IgD-negative memory B cell (primary cell): ENCODE data around the gene THAP7. TPM values are rescaled to one million over a fixed set of nuclear protein-coding genes. Genes with fewer than 3 reads are reported as not detected.

ENCODE experiments used
- H3K27ac Mint-ChIP-seq, 3 donors: one replicate each; pipeline ENCODE4 v1.8.0; 2020 to 2022; ENCODE audit warnings: mild to moderate bottlenecking in 3 of 3, mixed read lengths in 3 of 3, moderate library complexity in 1 of 3
- H3K27me3 Mint-ChIP-seq: one replicate; pipeline ENCODE4 v1.8.0; 2021; ENCODE audit warnings: mixed read lengths
- H3K36me3 Mint-ChIP-seq: one replicate; pipeline ENCODE4 v1.8.0; 2020; ENCODE audit warnings: mild to moderate bottlenecking, mixed read lengths
- H3K4me1 Mint-ChIP-seq, 3 donors: one replicate each; pipeline ENCODE4 v1.8.0; 2020 to 2022; ENCODE audit warnings: mixed read lengths in 3 of 3, mild to moderate bottlenecking in 1 of 3
- H3K4me3 Mint-ChIP-seq, 4 donors: one replicate each; pipeline ENCODE4 v1.8.0; 2020 to 2022; ENCODE audit warnings: mild to moderate bottlenecking in 4 of 4, mixed read lengths in 4 of 4, moderate library complexity in 3 of 4
- H3K9me3 Mint-ChIP-seq, 3 donors: one replicate each; pipeline ENCODE4 v1.8.0; 2020 to 2021; ENCODE audit warnings: mixed read lengths in 3 of 3, mild to moderate bottlenecking in 1 of 3
- polyA plus RNA-seq: library from polyadenylated mRNA; unstranded; fragments of 300-500 nt; fragmentation: Illumina TruSeq; gene quantifications from one replicate; pipeline ENCODE4 v1.2.3, GENCODE V29; 2021

THAP7 gene
- polyA plus RNA-seq, 1 donor from 2014 or later: 55.9 TPM

DNA sequence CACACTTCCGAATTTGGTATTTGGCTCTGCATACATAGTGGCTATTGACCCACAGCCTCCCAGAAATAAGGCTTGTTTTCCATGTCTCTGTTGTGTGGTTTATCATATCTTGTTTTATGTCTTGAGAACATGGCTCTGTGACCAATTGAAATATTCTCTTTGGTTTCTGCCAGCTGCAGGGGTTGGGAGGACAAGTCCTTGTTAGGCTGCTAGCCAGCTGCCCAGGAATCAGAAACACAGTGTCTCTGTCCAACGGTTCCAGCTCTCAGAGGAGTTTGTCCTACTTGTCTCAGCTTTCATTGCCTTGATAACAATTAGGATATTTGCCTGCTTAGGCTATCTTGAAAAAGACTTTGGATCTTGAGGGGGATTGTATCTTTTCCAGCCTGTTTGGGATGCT is 36.5 kb upstream of the THAP7 start:
- H3K27ac Mint-ChIP-seq: no peak overlapping the region
- peaks cover 12% of the 10 kb centered on the region for H3K27me3 Mint-ChIP-seq
- no peaks in the 10 kb centered on the region for H3K36me3 Mint-ChIP-seq
- H3K9me3 Mint-ChIP-seq: no peaks in the 10 kb centered on the region
- H3K4me1 Mint-ChIP-seq: peaks cover under 1 to 5% (median 2%) of the 10 kb centered on the region in 3 donors
- no peak overlapping the region for H3K4me3 Mint-ChIP-seq

DNA sequence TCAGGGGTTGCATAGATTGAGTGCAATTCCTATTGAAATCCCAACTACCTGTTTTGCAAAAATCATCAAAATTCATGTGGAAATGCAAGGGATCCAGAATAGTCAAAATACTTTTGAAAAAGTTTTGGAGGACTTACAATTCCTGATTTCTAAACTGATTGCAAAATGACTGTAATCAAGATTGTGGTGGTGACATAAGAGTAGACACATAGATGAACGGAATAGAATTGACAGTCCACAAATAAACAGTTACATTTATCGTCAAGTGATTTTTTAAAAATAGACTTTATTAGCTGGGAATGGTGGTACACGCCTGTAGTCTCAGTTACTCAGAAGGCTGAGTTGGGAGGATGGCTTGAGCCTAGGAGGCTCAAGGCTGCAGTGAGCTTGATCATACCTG is 33.1 kb upstream of the THAP7 start:
- H3K9me3 Mint-ChIP-seq: no peaks in the 10 kb centered on the region
- no peak overlapping the region for H3K27ac Mint-ChIP-seq
- H3K4me1 Mint-ChIP-seq: peaks cover 0 to 2% (median 0%) of the 10 kb centered on the region in 3 donors
- H3K27me3 Mint-ChIP-seq: peaks cover 23% of the 10 kb centered on the region
- no peaks in the 10 kb centered on the region for H3K36me3 Mint-ChIP-seq
- no peak overlapping the region for H3K4me3 Mint-ChIP-seq

DNA sequence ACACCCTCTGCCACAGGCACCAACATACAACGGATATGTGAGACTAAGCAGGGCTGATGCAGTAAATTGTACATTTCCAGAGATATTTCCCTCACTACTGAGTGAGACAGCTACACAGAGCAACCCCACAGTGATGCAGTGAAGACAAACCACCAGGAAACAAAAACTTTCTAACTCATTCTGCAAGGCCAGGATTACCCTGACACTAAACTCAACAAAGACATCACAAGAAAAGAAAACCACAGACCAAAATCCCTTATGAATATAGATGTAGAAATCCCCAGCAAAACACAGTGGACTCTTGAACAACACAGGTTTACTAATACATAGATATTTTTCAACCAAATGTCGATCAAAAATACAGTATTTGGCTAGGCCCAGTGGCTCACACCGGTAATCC is 32.0 kb upstream of the THAP7 start:
- peaks cover 29% of the 10 kb centered on the region for H3K27me3 Mint-ChIP-seq
- H3K4me3 Mint-ChIP-seq: no peak overlapping the region
- no peak overlapping the region for H3K27ac Mint-ChIP-seq

DNA sequence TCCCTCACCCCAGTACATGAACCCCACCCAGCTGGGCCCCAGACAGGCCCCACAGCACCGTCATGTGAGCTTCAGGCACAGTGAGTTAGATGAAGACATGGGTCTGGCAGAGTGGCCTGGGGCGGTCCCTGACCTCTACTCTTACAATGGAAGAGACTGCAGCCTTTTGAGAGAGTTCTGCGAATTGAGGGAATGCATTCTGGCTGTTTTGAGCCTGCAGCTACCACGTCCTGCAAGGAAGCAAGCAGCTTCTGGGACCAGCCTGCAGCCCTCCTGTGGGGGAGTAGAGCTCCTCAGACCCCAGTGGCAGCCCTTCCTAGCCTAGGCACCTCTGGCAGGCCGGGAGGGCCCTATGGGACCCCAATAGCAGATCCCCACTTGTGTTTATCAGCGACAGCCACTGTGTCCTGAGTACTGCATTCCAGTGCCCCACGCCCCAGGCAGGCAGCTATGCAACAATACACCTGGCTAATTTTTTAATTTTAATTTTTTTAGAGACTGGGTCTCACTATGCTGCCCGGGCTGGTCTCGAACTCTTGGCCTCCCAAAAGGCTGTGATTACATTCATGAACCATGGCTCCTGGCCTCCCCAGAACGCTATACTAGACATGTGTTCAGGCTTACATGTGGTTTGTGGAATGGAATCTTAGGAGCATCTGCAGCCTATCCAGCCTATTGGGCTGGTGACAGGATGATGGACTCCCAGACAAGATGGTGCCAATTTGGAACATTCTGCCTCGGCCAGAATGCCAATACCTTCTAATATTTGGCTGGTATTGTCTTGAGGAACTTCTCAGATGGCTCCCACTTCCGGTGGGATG is 31.2 kb upstream of the THAP7 start:
- H3K4me1 Mint-ChIP-seq: peaks cover 0 to 2% (median 0%) of the 10 kb centered on the region in 3 donors
- peaks cover 24% of the 10 kb centered on the region for H3K27me3 Mint-ChIP-seq
- H3K27ac Mint-ChIP-seq: no peak overlapping the region
- H3K9me3 Mint-ChIP-seq: no peaks in the 10 kb centered on the region
- no peaks in the 10 kb centered on the region for H3K36me3 Mint-ChIP-seq
- no peak overlapping the region for H3K4me3 Mint-ChIP-seq

More for the DNA sequence above, 32.0 kb upstream of the THAP7 start:
- H3K36me3 Mint-ChIP-seq: no peaks in the 10 kb centered on the region
- peaks cover 0 to 2% (median 0%) of the 10 kb centered on the region in 3 donors for H3K4me1 Mint-ChIP-seq
- H3K9me3 Mint-ChIP-seq: no peaks in the 10 kb centered on the region

DNA sequence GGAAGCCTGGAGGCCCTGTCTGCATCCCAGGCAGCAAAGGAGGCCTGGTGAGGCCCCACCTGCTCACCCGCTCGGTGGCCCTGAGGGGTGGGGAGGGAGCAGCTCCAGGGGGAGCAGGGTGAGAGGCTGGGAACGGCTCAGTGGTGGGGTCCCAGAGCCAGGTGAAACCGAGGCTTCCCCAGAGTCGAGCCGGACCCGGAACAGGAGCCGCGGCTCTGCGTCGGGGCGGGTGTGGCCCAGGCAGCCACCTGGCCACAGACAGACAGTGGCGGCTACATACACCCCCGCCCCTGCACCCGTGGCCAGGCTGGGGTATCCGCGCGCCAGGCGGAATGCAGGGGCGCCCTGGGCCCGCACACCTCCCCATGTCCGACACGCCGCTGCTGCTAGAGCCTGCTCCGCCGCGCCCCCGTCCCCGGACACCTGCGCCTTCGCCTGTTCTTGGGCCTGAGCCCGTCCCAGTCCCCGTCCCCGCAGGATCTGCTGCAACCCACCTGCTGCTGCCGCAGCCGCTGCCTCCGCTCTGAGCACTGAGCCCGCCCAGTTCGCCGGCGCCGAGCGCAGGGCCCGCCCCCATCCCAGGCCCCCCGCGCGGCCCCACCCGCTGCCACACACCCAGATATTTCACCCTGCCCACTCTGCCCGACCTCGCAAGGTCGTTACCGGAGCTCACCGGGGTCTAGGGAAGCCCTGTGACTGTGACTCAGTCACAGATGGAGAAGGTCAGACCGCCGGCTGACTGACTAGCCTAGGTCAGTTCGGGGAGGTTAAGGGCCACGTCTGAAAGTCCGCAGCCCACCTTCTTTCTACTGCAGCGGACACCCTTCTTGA is 30.3 kb upstream of the THAP7 start, which contains the start of gene SLC7A4:
Gene SLC7A4, minus strand, starts transcription at position 525 of the 831 bp plus-strand sequence. CDS start 749 bp downstream, outside the sequence.
- H3K36me3 Mint-ChIP-seq: no peaks in the 10 kb centered on the region
- H3K27me3 Mint-ChIP-seq: peaks cover 24% of the 10 kb centered on the region
- no peaks in the 10 kb centered on the region for H3K9me3 Mint-ChIP-seq
- no peak within 1 kb of the TSS for H3K27ac Mint-ChIP-seq
- H3K4me1 Mint-ChIP-seq: peaks cover 0 to 2% (median 0%) of the 10 kb centered on the region in 3 donors
- H3K4me3 Mint-ChIP-seq: no peak within 1 kb of the TSS

DNA sequence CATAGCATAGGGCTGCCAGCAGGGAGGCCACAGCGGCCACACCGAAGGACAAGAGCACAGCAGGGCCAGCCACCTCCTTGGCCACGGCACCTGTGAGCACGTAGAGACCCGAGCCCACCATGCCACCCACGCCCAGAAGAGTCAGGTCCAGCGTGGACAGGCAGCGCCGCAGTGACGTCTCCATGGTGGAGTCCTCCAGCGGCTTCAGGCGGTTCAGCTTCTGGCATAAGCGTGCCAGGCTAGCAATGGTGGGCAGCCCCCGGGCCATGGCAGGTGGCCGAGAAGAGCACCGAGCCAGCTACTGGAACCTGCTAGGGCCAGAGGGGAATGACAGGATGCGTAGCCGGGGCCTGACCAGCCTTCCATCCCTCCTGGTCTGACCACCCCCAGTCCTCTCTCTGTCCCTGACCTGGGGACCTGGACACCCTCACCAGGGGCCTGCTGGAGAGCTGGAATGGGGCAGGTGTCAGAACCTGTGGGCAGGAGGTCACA is 29.7 kb upstream of the THAP7 start:
- H3K27me3 Mint-ChIP-seq: peaks cover 22% of the 10 kb centered on the region
- peaks cover 0 to 2% (median 0%) of the 10 kb centered on the region in 3 donors for H3K4me1 Mint-ChIP-seq
- H3K36me3 Mint-ChIP-seq: no peaks in the 10 kb centered on the region
- H3K4me3 Mint-ChIP-seq: no peak overlapping the region
- no peaks in the 10 kb centered on the region for H3K9me3 Mint-ChIP-seq
- no peak overlapping the region for H3K27ac Mint-ChIP-seq

DNA sequence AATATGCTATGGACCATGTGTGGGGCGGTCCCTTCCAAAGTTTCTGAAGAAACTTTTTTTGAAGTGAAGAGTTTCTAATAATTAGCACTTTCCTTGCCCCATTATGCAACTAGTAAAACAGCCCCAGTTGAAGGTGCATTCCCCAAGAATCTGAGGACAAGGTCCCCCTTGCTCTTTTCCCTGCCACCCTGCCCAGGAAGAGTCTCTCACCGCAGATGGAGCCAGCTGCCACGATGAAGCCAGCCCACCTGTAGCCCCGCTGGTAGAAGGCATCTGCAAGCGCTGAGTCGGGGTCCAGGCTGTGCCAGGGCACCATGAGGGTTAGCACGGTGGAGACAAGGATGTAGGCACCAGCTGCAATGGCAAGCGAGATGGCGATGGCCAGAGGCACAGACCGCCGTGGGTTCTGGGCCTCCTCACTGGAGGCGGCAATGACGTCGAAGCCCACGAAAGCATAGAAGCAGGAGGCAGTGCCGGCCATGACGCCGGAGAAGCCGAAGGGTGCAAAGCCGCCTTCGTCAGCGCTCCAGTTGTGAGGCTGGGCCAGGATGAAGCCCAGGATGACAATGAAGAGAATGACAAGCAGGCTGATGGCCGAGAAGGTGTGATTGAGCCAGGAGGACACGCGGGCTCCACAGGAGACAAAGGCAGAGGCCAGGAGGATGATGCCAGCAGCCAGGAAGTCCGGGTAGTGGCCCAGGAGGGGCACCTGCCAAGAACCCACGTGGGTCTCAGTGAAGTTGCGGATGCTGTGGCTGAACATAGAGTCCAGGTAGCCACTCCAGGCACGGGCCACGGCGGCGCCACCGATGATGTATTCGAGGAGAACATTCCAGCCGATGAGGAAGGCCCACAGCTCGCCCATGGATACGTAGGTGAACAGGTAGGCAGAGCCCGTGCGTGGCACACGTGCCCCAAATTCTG is 29.0 kb upstream of the THAP7 start:
- H3K27me3 Mint-ChIP-seq: peaks cover 22% of the 10 kb centered on the region
- H3K36me3 Mint-ChIP-seq: no peaks in the 10 kb centered on the region
- H3K9me3 Mint-ChIP-seq: no peaks in the 10 kb centered on the region
- peak overlapping the region in 1 of 4 donors; percentile 74 for H3K4me3 Mint-ChIP-seq
- H3K4me1 Mint-ChIP-seq: no peaks in the 10 kb centered on the region
- H3K27ac Mint-ChIP-seq: no peak overlapping the region

DNA sequence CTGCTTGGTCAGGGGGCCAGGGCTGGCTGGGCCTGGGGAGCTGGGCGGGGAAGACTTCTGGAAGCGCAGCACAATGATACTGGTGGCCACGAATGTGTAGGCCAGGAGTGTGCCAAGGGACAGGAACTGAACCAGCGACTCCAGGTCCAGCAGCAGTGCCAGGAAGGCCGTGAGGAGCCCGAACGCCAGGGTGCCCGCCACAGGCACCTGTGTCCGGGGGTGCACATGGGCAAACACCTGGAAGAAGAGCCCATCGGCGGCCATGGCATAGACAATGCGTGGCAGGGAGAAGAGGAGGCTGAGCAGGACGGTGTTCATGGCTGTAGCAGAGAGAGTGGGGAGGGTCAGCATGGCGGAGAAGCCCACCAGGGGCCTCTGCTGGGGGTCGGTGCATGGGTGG is 28.1 kb upstream of the THAP7 start:
- Mint-ChIP-seq H3K9me3 (peaks cover 0 to 2% (median 0%) of the 10 kb centered on the region in 3 donors), H3K4me1 (peaks cover 0 to 5% (median 3%) of the 10 kb centered on the region in 3 donors), H3K27me3 (peaks cover 21% of the 10 kb centered on the region), H3K36me3 (no peaks in the 10 kb centered on the region), H3K4me3 (no peak overlapping the region), H3K27ac (no peak overlapping the region)

DNA sequence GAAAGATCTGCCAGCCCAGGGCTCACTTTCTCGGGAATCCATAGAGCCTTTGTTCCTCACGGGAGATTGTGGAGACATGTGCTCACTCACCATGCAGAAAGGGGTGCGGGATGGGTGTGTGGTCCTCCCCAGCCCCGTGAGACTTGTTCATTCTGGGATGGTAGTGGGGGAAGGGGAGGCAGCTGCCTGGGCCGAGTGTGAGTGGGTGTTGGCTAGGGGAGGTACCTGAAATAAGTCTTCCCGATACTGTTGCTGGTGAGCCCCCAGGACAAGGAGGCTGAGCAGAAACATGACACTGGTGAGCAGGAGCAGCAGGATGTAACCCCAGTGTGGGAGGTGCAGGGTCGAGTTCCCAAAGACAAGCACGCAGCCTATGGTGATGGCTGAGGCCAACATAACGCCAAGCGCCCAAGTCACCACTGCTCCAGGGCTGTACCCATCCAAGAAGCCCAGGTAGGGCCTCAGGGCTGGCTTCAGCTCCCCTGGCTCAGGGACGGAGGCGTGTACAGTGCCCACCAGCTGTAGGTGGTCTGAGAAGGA is 27.6 kb upstream of the THAP7 start:
- Mint-ChIP-seq H3K4me1 (peaks cover 0 to 6% (median 3%) of the 10 kb centered on the region in 3 donors), H3K27me3 (peaks cover 19% of the 10 kb centered on the region), H3K36me3 (no peaks in the 10 kb centered on the region), H3K9me3 (peaks cover 0 to 2% (median 0%) of the 10 kb centered on the region in 3 donors), H3K4me3 (no peak overlapping the region), H3K27ac (no peak overlapping the region)

DNA sequence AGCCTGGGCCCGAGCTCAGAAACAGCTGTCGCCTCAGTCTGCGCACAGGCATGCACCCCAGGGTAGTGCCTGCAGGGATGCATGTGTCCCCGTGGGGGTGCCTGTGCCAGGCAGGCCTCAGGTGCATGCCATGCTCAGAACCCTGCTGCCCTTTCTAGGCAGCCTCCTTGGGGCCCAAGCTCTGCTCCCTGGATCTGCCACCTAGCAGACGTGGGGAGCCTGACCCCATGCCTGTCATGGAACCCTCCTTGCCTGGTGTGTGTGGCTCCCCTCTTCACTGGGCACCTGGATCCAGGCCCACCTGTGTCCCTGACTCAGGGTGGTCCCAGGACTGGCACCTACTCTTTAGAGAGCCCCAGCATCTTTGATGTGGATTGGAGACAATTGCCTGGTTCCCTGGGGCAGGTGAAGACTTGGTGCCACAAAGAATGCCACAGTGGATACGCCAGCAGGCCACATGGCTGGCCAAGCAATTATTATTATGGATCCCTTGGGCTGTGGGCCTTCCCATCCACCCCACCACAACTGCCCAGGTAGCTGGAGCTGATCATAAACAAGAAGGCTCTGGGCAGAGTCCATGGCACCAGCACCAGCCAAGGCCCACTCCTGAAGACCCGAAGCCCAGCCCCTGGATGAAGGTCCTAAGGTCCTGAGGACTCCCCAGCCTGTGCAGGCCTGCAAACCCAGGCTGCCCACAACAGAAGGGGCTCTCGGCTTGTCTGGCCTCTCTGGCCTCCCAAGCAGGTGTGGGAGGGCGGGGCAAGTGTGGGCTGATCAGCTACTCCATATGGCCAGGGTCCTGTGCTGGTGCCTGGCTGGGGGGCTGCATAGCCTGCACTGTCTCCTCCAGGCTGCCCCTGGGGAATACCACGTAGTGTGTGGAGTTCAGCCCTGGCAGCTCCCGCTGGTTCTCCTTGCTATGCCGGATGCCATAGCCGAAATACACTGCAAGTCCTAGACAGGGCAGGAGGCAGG is 26.6 kb upstream of the THAP7 start:
- H3K36me3 Mint-ChIP-seq: no peaks in the 10 kb centered on the region
- peaks cover 0 to 2% (median 0%) of the 10 kb centered on the region in 3 donors for H3K9me3 Mint-ChIP-seq
- H3K27ac Mint-ChIP-seq: no peak overlapping the region
- H3K27me3 Mint-ChIP-seq: peaks cover 18% of the 10 kb centered on the region
- no peak overlapping the region for H3K4me3 Mint-ChIP-seq
- peaks cover 0 to 6% (median 3%) of the 10 kb centered on the region in 3 donors for H3K4me1 Mint-ChIP-seq

DNA sequence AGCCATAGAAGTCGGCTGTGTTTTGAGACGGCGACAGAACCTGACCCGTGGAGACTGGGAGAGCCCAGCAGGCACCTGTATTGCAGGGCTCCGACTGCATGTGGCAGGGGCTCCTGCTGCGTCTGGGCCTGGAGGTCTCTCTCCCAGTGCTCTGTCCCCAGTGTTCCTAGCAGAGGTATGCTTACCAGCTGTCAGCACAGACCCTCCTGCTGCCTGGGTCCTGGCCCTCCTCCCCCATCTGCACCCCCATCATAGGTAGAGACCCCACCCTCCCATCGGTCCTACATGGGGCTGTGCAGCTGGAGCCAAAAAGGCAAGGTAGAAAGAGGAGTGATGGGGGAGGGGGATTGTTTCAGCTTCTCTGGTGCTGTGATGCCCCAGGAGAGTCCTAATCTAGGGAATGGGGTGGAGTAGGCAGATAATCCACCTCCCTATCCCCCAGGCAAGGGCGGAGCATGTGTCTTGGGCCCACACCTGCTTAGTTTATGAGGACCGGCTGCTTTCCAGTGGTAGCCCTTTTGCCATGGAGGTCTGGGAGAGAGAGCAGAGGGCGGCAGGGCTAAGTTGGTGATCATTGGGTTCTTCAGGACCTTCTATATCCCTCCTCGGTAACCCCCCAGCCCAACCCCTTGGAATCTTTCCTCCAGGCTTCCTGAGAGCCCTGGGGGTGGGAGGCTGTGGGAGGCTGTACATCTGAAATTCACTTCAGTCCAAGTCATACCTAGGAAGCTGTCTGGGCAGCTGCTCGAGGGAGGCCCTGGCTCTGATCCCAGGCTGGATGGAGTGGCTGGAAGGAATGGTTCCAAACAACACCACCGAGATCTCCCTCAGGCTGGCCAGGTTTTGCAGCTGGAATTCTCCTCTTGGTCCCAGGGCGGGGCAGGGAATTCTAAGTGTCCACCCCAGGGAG is 25.1 kb upstream of the THAP7 start:
- Mint-ChIP-seq H3K36me3 (no peaks in the 10 kb centered on the region), H3K4me1 (peaks cover 0 to 6% (median 3%) of the 10 kb centered on the region in 3 donors), H3K27me3 (peaks cover 18% of the 10 kb centered on the region), H3K9me3 (peaks cover 0 to 2% (median 0%) of the 10 kb centered on the region in 3 donors), H3K27ac (no peak overlapping the region), H3K4me3 (no peak overlapping the region)
